ENCODE results near the gene CAMP. TPM values are rescaled to one million over a fixed set of nuclear protein-coding genes. Genes with fewer than 3 reads are reported as not detected.
"Not testable (repeated sequence)": the region's sequence is repeated elsewhere in the genome, so short reads cannot be mapped to it uniquely, and the experiment has no call there.

Gene CAMP
- total RNA-seq, 4 donors from 2014 or later: 0.65 to 0.83 TPM; not detected in 2

DNA sequence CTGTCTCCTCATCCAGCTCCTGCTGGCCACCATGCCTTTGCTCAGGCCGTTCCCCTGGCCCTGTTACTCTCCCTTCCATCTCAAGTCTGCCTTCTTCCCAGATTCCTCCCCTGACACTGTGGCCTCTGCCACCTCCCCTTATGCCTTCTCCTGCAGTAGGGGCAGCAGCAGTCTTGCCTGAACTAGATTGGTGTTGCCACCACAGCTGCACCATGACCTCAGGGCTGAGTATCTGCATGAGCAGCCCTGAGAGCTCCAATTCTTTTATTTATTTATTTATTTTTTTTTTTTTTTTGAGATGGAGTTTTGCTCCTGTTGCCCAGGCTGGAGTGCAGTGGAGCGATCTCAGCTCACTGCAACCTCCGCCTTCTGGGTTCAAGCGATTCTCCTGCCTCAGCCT lies 13.8 kb upstream of the CAMP start:
- 93% methylated on average over 4 of the region's 4 CpGs for WGBS

GRCh38 chr3:48210534-48210933 lies 12.8 kb upstream of the CAMP start:
- H3K4me1 ChIP-seq: peaks cover 4 to 15% (median 9%) of the 10 kb centered on the region in 4 donors
- DNase-seq (ENCODE audit: extremely low spot score); H3K9me3 ChIP-seq; H3K4me3 ChIP-seq; H3K27me3 ChIP-seq; intact Hi-C loops (cut with DNase I); H3K27ac ChIP-seq (replicated peaks in 1 of 4); H3K36me3 ChIP-seq: not testable (repeated sequence)
- WGBS: no CpG with 5 or more reads among the region's 48 CpGs

More for the DNA sequence above, 13.8 kb upstream of the CAMP start:
- intact Hi-C loops (cut with DNase I): no loop called here
- H3K9me3 ChIP-seq: no peaks in the 10 kb centered on the region
- no peak overlapping the region for H3K27ac ChIP-seq (replicated peaks in 1 of 4)
- peaks cover 0 to 4% (median 0%) of the 10 kb centered on the region in 4 donors for H3K4me1 ChIP-seq
- no peak for DNase-seq (ENCODE audit: extremely low spot score)
- no peak overlapping the region for H3K4me3 ChIP-seq
- TF ChIP-seq POLR2AphosphoS5 (IDR thresholded peaks at IDR 0.05): no peak
- TF ChIP-seq POLR2A (IDR thresholded peaks at IDR 0.05; ENCODE audit: low read depth): no peak
- TF ChIP-seq, protein P1, sequence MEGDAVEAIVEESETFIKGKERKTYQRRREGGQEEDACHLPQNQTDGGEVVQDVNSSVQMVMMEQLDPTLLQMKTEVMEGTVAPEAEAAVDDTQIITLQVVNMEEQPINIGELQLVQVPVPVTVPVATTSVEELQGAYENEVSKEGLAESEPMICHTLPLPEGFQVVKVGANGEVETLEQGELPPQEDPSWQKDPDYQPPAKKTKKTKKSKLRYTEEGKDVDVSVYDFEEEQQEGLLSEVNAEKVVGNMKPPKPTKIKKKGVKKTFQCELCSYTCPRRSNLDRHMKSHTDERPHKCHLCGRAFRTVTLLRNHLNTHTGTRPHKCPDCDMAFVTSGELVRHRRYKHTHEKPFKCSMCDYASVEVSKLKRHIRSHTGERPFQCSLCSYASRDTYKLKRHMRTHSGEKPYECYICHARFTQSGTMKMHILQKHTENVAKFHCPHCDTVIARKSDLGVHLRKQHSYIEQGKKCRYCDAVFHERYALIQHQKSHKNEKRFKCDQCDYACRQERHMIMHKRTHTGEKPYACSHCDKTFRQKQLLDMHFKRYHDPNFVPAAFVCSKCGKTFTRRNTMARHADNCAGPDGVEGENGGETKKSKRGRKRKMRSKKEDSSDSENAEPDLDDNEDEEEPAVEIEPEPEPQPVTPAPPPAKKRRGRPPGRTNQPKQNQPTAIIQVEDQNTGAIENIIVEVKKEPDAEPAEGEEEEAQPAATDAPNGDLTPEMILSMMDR (IDR thresholded peaks at IDR 0.05): no peak
- no peak for TF ChIP-seq EP300 (IDR thresholded peaks at IDR 0.05)
- no peaks in the 10 kb centered on the region for H3K36me3 ChIP-seq
- H3K27me3 ChIP-seq: no peaks in the 10 kb centered on the region

GRCh38 chr3:48211776-48212175 lies 11.5 kb upstream of the CAMP start:
- H3K27me3 ChIP-seq; intact Hi-C loops (cut with DNase I); H3K27ac ChIP-seq (replicated peaks in 1 of 4); DNase-seq (ENCODE audit: extremely low spot score); H3K4me3 ChIP-seq; H3K9me3 ChIP-seq; H3K36me3 ChIP-seq: not testable (repeated sequence)
- no CpG with 5 or more reads among the region's 36 CpGs for WGBS
- H3K4me1 ChIP-seq: peaks cover 11 to 28% (median 20%) of the 10 kb centered on the region in 4 donors

DNA sequence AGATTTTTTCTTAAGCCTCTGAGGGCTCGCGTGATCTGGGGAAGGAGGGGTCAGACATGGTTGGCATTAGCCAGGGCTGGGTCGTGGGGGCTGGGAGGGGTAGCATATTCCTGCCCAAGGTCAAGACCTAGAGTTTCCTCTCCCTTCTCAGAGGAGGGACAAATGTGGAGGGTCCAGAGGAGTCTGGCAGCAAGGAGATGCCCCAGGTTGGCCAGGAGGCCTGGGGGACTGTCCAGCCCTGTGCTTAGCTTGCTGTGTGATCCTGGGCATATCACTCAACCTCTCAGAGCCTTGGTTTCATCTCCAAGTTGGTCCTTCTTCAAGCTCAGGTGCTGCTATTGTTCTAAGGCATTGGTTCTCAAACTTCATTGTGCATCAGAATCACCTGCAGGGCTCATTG lies 9.1 kb upstream of the CAMP start:
- WGBS: 86% methylated on average over 2 of the region's 3 CpGs
- no peaks in the 10 kb centered on the region for H3K27me3 ChIP-seq

DNA sequence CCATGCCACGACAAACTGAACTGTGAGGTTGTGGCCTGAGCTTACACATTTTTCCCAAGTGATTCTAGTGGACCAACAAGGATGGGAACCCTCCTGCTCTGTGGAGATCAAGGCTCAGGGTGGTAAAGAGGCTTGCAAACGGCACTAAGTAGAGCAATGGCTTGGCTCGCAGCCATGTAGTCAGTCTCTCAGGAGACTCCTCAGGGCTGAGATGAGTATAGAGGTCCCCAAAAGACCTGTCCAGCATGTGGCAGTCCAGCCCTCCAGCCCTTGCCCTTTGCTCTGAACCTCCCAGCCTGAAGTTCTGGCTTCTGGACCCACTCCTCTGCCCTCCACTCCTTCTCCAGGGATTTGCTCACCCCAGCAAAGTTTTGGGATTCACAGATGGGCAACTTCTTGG lies 8.3 kb upstream of the CAMP start:
- TF ChIP-seq POLR2A (IDR thresholded peaks at IDR 0.05; ENCODE audit: low read depth) (no peak), POLR2AphosphoS5 (IDR thresholded peaks at IDR 0.05) (no peak), EP300 (IDR thresholded peaks at IDR 0.05) (no peak)
- TF ChIP-seq, protein P1 (IDR thresholded peaks at IDR 0.05): no peak

More for the DNA sequence above, 9.1 kb upstream of the CAMP start:
- TF ChIP-seq POLR2A (IDR thresholded peaks at IDR 0.05; ENCODE audit: low read depth): no peak
- no peak for TF ChIP-seq EP300 (IDR thresholded peaks at IDR 0.05)
- TF ChIP-seq, protein P1 (IDR thresholded peaks at IDR 0.05): no peak
- no peak for TF ChIP-seq POLR2AphosphoS5 (IDR thresholded peaks at IDR 0.05)
- H3K9me3 ChIP-seq: no peaks in the 10 kb centered on the region
- no peak overlapping the region for H3K27ac ChIP-seq (replicated peaks in 1 of 4)
- no peak overlapping the region for H3K4me3 ChIP-seq
- DNase-seq (ENCODE audit: extremely low spot score): no peak
- peaks cover 11 to 35% (median 20%) of the 10 kb centered on the region in 4 donors for H3K4me1 ChIP-seq
- H3K36me3 ChIP-seq: no peaks in the 10 kb centered on the region
- intact Hi-C loops (cut with DNase I): no loop called here

DNA sequence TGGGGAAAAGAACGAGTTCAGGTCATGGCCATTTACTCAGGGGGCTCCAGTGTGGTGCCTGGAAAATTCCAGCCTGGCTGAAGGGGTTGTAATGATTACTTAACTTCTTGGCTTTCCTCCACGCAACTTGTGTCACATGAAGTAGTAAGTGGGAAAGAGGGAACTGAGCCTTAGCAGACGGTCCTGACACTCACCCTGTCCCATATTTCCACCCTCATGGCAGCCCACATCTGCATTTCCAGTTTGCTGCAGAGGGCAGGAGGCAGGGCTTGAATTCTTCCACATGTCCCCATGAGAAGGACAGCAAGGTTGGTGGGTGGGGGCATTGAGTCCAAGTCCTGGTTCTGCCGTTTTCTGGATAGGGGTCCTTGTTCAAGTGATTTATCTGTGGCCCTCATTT lies 7.8 kb upstream of the CAMP start:
- TF ChIP-seq POLR2AphosphoS5 (IDR thresholded peaks at IDR 0.05): peak; percentile 8 to 15
- TF ChIP-seq, protein P1 (IDR thresholded peaks at IDR 0.05): no peak
- Histone ChIP-seq H3K4me1 (peaks cover 11 to 35% (median 20%) of the 10 kb centered on the region in 4 donors), H3K27ac (replicated peaks in 1 of 4) (peak overlapping the region; percentile 60 to 73 (median 63)), H3K4me3 (no peak overlapping the region), H3K9me3 (no peaks in the 10 kb centered on the region), H3K36me3 (no peaks in the 10 kb centered on the region), H3K27me3 (no peaks in the 10 kb centered on the region)
- DNase-seq (ENCODE audit: extremely low spot score): no peak
- 33% methylated on average over 4 of the region's 4 CpGs for WGBS
- intact Hi-C loops (cut with DNase I): no loop called here

More for the DNA sequence above, 8.3 kb upstream of the CAMP start:
- H3K27ac ChIP-seq (replicated peaks in 1 of 4): peak overlapping the region; percentile 60 to 73 (median 63)
- H3K4me1 ChIP-seq: peaks cover 11 to 35% (median 20%) of the 10 kb centered on the region in 4 donors
- H3K27me3 ChIP-seq: no peaks in the 10 kb centered on the region
- WGBS: 51% methylated on average over 3 of the region's 3 CpGs
- H3K4me3 ChIP-seq: no peak overlapping the region
- no peaks in the 10 kb centered on the region for H3K9me3 ChIP-seq
- intact Hi-C loops (cut with DNase I): no loop called here
- no peaks in the 10 kb centered on the region for H3K36me3 ChIP-seq
- no peak for DNase-seq (ENCODE audit: extremely low spot score)

Data from esophagus muscularis mucosa (tissue), 4 donors.